ENCODE data around the gene MEF2C.
A peak's percentile ranks its signal among the peaks of the same experiment; 100 is the strongest.

Gene MEF2C

DNA sequence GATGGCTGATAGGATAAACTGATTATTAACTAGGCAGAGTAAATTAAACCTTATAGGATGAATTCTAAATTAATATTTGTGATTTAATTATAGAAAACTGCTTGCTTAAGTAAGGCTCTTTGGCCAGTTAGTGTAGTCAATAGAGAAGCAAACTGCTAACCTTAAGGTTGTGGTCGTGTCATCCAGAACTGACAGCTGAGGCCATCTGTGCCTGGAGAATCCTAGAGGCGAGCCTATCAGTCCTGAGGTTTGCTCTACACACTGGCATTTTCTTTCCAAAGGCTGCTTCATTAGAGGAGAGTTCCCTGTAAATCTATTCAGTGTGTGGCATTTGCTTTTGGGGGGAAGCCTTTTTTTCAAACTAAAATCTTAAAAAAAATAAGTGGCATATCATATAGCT lies 169.2 kb downstream of the MEF2C start:
- no peak for DNase-seq (ENCODE audit: low read depth)

DNA sequence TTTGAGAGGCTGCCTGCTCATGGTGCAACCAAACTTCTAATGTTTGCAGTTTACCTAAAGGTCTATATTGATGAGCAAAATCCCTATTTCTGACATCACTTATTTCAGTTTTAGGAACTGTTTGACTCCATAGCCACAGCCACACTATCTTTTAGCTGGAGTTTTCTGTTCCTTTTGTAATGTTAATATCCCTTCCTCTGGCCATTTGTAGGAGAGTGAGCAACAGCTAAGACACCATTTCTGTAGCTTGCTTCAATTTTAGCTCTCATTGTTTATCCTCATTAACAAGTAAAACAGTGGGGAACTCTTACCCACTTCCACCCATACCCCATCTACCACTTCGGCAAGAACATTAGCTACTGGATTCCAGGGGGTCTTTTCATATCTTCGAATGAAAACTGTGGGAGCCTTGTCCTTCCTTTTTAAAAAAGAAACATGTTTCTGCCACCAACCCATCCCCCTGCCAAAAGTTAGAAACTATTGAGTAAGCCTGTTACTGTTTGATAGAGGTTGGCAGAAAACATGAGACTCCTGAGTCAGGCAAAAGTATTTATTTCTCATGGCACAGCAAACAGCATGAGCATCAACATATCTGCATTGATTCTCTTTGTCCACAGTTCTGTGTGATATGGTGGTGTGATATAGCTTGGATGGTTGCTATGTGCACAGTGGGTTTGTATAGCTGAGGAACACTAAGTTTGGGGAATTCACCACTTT lies 174.1 kb downstream of the MEF2C start:
- DNase-seq (ENCODE audit: low read depth) = no peak

DNA sequence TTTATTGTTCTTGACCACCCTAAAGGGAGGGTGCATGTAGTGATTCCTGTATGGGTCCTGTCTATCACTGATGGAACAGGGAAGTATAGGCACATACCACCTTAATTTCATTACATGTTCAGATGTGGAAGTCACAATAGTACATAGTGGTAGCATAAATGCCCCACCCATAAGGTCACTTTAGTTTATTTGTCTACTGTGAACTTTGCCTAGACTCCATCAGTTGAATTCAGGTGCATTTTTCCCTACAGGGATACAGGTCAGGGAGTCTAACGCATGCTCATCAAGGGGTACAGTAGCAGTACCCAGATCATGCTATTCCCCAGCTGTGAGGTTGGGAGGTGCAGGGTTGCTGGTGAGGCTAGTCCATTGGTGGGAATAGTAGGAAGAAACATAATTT lies 175.0 kb downstream of the MEF2C start:
- no peak for DNase-seq (ENCODE audit: low read depth)

DNA sequence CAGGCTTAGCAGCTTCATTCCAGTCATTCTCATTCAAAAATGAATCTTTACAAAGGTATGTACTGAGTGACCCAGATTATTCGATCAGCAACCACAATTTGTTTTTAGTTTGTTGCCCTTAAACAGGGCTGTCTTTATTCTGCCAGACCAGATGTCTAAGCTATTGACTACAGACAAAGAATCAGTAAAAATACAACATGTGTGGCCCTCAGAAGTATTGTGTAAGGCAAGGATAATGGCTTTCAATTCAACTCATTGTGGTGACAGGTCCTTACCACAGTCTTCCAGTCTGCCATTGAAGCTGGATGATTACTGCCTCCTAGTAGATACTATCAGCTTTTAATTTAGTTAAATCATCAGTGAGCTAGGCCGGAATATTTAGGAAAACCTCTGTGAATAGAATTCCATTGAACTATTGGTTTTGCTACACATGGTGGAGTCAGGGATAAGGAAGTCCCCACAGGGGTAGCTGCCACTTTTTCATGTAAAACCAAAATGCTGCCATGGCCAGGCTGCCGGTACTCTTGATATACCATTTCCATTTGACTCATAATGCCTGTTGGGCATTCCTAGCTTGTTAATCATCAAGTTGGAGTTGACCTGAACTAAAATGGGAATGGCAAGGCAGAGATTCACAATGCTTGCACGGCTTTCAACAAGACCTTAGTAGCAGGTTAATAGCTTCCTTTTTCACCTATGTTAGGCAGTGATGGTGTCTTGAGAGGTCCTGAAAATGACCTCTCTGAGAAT lies 175.6 kb downstream of the MEF2C start:
- DNase-seq (ENCODE audit: low read depth) = no peak

DNA sequence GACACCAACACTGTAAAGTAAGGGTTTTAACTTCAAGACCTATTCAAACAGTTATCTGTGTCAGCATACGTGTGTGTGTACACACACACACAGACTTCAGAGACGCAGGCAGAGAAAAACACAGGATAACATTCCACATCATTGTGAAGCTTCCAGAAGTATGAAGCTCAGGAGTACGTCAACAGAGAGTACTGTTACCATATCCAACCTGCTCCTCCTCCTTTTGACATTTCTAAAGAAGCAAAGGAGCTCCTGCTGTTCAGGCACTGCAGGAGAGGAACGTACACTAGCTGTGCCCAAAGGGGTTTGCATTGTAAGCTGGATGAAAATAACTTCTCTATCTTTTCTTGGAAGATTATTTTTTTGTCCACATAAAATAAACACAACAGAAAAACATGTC lies 180.7 kb downstream of the MEF2C start:
- DNase-seq (ENCODE audit: low read depth) = no peak

DNA sequence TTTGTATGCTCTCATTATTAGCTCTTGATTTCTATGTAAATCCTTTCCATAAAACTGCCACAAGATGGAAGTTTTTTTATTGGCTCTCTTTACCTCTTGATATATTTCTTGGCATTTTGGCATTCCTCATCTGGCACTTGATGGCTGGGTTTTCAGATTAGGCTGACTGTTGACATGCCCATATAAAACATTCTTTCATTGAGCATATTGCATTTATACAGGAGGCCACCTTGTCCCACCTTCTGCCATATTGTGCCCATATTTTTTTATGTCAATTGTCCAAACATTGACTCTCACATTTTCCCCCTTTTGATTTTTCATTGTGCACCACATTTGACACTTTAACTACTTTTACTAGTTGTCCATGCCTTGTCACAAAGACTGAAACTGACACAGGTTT lies 182.9 kb downstream of the MEF2C start:
- DNase-seq (ENCODE audit: low read depth) = no peak

DNA sequence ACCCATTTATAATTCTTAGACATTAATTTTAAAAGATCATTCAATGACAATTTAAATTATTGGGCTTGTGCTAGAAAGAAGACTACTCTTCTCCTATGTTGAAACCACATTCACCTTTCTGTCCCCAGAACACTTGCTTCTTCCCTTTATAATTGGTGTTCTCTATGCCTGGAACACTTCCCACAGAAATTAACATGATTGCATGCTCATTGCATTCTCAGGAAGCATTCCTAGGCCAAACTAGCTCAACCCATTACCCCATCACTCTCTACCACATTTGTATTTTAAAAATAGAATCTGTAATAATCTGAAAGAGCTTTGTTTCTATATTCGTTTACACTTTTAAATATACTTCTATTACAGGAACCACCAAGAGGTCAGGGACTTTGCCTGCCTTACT lies 184.7 kb downstream of the MEF2C start:
- no peak for DNase-seq (ENCODE audit: low read depth)

DNA sequence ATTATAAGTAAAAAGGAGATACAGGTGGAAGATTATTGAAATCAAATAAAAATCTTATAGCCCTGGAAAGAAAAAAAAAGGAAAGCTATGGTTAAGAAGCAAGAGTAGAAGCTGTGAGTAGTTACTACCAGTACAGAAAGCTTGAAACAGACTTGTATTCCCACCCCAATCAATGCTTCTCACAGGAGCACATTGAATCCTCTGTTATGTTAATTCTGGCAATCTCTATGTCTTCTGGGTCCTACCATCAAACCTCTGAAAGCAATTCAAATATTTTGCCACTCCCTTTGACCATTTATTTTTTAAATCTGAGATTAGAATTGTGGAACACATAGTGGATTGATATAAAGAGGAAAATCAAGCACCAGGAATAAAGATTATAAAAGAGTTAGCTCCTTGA lies 186.5 kb downstream of the MEF2C start:
- no peak for DNase-seq (ENCODE audit: low read depth)

DNA sequence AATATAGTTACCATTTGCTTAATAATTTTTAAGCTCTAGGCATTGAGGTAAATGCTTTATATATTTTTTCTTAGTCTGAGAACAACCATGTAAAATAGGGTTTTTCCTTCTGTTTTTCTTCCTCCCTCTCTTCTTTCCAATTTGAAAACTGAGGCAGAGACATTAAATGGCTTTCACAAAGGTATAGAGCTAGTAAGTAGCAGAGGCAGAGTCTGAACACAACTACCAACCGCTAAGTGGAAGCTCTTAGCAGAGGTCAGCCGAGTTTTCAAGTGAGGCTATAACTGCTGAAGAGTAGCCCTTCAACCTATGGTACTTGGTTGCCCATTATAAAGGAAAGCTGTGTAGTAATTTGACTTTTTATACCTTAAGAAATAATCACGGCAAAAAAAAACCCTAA lies 187.1 kb downstream of the MEF2C start:
- no peak for DNase-seq (ENCODE audit: low read depth)

DNA sequence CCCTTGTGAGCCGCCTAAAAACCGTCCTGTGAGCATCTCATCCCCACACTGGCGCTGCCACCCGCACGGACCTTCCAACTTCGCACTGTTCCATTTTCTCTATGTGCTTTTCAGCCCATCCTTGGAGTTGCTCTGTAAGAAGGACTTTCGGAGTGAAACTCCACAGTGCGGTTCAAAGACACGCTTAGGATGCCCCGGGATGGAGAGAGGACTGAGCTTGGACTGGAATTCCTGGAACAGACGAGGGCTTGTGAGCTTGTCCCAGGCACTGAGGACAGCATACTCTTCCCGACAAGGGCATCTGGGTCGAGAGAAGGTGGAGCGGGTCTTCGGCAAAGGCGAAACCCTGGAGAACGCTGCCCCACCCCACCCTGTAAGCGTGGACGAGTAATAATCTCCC lies 187.8 kb downstream of the MEF2C start:
- DNase-seq (ENCODE audit: low read depth) = no peak

DNA sequence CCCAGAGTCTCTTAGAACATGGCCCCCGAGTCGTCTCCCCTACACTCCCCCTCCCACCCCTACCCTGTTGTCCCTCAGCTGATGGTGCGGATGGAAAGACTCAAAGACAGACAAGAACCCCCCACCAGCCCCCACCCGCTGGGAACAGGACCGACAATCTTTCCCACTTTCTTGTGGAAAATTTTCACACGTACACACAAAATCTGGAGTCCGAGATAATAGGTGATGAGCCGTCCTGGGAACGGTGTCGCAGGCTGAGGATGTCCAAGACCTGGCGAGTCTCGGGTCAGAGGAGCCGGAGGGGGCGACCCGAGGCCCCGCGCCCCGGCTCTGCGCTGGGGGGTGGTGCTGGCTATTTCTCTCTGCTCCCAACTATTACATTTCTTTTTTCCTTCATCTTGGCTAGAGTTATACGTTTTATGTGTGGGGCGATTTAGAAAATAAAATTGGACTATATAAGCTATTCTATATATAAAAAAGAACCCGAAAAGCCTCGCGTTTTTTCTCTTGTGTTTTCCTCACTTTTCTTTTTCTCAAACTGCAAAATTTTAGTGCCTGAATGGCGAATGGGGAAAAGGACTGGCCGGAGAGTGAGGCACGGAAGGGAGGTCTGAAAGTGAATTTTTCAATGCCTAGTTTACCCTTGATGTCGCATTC lies 188.8 kb downstream of the MEF2C start:
- DNase-seq (ENCODE audit: low read depth) = no peak

DNA sequence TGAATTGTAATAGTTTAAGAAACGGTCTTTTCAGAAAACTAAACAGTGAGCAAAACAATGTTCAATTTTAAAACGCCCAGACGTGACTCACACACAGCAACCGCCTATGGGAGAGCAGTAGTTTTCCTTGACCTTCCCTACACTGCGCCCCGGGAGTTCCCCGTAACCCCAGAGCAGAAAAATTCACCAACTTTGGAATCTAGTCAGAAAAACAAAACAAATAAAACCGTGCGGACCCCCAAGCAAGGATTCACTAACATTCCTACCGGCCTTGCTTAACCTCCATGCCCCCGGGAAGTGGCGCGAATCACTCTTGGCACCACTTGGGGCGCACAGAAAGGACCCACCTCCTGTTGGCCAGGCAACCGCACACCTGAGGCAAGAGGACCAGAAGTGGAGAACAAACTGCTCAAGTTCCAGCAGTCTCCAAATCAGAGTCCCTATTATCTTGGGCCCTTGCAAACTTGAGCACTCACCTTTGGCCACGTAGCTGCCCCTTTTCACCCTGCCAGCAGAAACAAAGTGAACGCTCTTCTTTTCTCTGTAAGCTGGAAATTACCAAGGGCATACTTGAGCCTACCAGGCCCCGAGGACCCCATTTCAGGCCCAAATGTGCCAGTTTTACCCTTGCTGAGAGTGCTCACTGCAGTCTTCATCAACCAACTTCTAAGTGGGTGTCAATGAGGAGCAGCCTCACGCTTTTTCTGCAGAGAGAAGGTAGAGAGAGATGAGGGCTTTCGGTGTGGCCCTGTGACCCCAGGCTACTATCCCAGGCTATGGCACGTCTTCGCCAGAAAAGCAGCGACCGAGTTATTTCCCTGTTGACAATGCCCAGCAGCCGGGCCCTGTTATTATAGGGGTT lies 189.7 kb downstream of the MEF2C start:
- no peak for DNase-seq (ENCODE audit: low read depth)

DNA sequence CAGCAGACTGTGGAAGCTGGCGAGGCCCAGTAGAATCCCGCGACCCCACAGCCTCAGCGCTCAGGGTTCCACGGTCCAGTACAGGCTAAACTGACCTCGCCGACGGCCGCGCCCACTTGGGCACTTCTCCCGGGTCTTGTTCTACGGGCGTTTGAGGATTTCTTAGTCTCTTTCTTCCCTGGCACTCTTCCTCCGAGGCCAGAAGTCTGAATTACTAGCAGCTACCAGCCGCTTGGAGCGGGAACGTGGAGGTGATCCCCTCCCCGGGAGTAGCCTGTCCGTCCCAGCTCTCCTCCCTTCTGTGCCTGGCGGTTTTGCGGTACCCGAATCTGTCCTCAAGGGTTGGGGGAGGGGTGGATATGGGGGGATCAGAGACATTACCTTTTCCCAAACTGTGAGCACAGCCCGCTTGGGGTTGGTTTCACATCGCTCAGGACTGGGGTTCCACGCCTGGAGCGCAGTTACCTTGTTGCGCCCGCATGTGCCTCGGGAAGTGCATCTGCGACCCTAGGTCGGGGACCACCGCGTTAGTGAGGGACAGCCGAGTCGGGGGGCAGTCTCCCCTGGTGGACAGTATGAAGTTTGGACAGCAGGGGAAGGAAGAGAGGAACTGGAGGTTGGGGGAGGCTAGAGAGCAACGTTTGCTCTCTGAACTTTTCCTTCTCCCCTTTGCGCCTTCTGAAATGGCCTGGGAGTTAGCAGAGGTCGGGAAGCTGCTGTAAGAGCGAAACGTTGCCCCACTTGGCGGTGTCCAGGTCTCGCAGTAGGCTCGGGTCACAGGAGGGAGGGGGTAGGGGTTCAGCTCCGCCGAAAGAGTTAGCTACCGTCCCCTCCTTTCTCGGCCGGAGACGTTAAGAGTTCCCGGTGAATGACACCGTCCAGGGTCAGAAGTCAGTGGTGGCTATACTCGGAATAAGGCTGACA lies 190.8 kb downstream of the MEF2C start:
- no peak for DNase-seq (ENCODE audit: low read depth)

DNA sequence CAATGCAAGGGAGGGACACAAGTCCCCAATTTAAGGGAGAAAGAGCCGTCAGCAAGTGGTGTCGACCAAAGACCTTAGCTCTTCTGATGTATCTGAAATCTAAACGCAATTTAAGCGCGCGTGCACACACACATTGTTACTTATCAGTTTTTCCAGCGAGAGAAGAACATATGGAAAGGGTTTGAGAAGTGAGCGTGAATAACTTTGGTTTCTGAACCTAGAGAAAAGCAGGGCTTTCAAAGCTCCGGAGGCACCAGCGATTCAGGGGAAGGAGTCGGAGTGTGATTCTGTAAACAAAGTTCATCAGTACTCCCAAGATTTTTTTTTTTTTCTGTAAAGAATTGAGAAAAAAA lies 191.8 kb downstream of the MEF2C start:
- no peak for DNase-seq (ENCODE audit: low read depth)

DNA sequence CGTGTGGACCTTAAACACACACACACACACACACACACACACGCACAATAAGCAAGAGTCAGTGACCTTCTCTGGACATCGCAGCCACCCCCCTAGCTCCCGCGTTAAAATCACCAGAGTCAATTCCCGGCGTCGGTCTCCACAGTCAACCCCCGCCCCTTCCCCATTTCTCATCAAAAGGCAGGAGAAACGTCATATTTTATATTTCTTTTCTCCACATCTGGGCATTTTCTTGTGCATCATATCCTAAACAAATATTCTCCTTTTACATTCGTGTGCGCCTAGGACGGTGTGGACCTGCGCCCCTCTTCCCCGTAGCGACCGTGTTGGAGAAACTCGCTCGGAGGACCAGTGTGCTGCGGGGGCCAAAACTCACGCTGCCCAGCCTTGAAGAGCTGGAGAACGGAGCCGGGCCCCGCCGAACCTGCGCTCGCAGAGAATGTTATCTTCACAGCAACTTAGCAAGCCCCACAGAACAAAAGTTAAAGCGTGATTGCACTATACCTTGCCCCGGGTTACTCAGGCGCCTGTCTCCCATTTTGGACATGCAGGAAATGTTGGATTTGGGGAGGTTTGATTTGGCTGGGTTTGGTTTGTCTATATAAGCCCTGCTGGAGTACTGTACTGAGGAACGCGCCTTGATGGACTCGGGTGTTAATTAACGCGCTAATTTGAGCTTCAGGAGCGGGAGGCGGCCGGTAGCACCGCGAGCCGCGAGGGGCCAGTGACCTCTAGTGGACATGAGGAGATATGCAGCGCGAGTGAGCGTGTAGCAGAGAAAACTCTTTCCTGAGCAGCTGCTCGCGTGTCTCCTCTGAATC lies 192.4 kb downstream of the MEF2C start:
- DNase-seq (ENCODE audit: low read depth) = peak; percentile 19

DNA sequence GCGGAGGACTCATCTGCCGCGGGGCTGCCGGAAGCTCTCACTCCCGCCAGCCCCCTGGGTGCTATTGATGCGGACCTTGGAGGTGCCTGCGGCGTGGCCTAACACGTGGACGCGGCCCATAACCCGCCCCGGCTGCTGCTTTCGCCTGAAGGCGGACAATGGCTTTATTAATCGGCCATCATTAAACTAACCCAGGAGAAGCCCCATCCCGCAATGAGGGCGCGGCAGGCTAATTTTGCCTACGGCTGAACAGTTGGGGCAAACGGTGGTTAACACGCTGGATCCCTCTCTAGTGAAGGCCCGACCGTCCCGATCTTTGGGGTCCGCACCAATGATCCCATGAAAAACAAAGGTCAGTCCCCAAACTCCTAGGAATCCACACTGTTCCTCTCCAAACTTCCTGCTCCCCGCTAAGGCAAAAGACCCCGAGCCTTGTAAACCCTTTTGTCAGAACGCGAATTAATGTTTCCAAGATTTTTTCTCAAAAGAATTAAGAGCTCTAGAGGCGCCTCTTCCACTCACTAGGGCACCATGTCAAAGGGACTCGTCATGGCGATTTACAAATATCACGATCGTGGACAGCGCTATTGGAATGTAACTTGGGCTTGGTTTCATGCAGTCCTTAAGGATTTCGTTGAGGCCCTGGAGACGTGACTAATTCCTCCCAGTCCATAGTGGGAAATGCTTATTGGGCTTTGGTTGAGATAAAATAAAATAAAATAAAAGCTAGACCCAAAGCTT lies 193.1 kb downstream of the MEF2C start:
- no peak for DNase-seq (ENCODE audit: low read depth)

DNA sequence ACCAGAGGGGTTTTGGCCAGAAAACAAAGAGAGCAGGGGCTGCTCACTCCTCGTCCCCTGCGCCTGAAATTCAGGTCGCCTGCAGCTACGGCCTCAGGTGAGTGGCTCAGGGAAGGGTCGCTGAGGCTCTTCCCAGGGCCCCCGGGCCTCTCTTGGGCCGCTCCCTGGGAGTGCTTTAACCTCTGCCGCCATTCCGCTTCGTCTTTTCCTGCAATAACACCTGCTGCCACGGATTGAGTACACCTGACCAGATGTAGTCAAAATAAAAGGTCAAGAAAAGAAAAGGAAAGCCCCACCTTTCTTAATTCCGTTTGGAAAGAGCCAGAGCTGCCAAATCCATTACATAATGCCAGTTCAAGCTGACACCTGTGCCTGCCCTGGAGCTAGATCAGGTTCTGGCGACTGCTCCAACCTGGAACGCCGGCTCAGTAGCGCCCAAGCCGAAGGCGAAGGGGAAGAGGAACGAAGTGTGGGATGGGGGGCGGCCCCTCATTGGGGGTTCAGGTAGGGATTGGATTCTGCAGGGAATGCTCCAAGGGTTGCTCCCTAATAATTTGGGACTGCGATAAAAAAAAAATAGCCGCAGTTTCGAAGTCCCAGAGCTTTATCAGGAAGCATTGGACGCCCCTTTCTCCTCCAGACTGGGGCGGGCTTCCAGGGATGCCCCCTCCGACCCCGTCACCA lies 193.9 kb downstream of the MEF2C start:
- no peak for DNase-seq (ENCODE audit: low read depth)

DNA sequence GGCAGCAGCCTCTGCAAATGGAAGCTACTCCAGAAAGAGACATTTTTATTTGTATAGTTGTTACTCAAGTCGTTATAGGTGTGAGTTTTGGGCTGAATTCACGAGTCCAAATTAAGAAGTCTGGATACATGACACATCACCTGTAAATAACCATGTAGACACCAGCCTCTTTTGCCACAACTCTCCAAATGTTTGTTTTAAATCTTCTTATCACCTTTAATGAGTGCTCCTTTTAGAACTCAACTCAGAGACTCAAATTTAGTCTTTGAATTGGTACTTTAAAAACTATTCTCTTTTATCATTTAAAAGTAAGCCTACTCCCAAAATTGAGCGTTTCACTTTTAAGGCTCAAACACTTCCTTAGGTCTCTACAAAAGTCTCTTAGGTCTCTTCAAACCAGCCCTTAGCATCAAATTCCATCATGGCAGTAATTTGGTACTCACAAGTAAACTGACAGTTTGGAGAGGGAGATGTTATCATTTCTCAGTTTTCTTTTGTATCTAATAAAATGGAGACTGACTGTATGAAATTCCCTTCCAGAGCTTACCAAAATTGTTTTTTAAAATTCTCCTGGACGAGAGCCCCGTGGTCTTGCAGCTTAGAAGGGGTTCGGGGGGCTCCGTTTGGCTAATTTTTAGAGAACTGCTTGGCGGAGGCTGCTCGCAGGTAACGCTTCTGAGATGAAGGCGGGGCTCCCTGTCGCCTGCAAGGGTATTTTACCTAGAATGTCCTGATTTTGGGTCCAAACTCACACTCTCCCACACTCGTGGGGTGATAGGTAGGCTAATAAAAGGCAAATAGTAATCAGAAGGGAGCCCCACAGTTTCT lies 194.6 kb downstream of the MEF2C start:
- DNase-seq (ENCODE audit: low read depth) = no peak
